Calu3 (cell line): ENCODE results near the gene TEKT3. TPM values are rescaled to one million over a fixed set of nuclear protein-coding genes. Genes with fewer than 3 reads are reported as not detected.
A peak's percentile ranks its signal among the peaks of the same experiment; 100 is the strongest.

Experiments
- Bru-seq: library from RNA; stranded (reverse); fragments of 400-500 nt; gene quantifications from one replicate; lab custom pipeline; 2021; lab: Mats Ljungman, UMichigan
- BruChase-seq, 2 experiments: library from RNA; stranded (reverse); fragments of 400-500 nt; gene quantifications; one replicate each; lab custom pipeline; 2021; lab: Mats Ljungman, UMichigan
- BruUV-seq: library from RNA; stranded (reverse); fragments of 400-500 nt; replicated peaks from 2 replicates; lab custom pipeline; 2021; lab: Mats Ljungman, UMichigan
- CTCF ChIA-PET: fragments of 300-600 bp; sonication (Branson Sonifier 250); formaldehyde crosslinking; loops from one replicate; lab custom pipeline; 2022; ENCODE audit warnings: antibody characterized with exemption; lab: Charles Lee
- DNase-seq: peaks from one replicate; pipeline ENCODE4 v3.0.0; 2022
- H3K27ac Mint-ChIP-seq: one replicate; pipeline ENCODE4 v1.8.0; 2022; ENCODE audit warnings: mixed read lengths; ENCODE audit not compliant: unreplicated experiment
- H3K27me3 Mint-ChIP-seq: one replicate; pipeline ENCODE4 v1.8.0; 2022; ENCODE audit warnings: mixed read lengths; ENCODE audit not compliant: unreplicated experiment
- H3K36me3 Mint-ChIP-seq: one replicate; pipeline ENCODE4 v1.8.0; 2022; ENCODE audit warnings: mild to moderate bottlenecking, moderate library complexity, mixed read lengths; ENCODE audit not compliant: insufficient read depth, unreplicated experiment
- H3K4me1 Mint-ChIP-seq: one replicate; pipeline ENCODE4 v1.8.0; 2022; ENCODE audit warnings: mild to moderate bottlenecking, low read depth, mixed read lengths; ENCODE audit not compliant: unreplicated experiment
- H3K4me3 Mint-ChIP-seq: one replicate; pipeline ENCODE4 v1.8.0; 2022; ENCODE audit warnings: mild to moderate bottlenecking, low read depth, moderate library complexity, mixed read lengths; ENCODE audit not compliant: unreplicated experiment
- H3K9me3 Mint-ChIP-seq: one replicate; pipeline ENCODE4 v1.8.0; 2022; ENCODE audit warnings: low read depth, mixed read lengths; ENCODE audit not compliant: unreplicated experiment
- intact Hi-C: fragments of 100-400 bp; cut with micrococcal nuclease; formaldehyde crosslinking; loops from one replicate; pipeline ENCODE4 v1.10.0; 2022; ENCODE audit not compliant: unreplicated experiment
- long read RNA-seq: library from polyadenylated mRNA; stranded (forward); transcript quantifications from one replicate; pipeline ENCODE4 v2.0.0, GENCODE V29; 2022
- total RNA-seq: library from RNA; stranded (reverse); gene quantifications from 2 replicates; pipeline ENCODE4 v1.2.3, GENCODE V29; 2022
- TF ChIP-seq, protein P1 (sequence below): fragments of 200-600 bp; IDR thresholded peaks from one replicate; pipeline ENCODE4 v1.8.0; 2022; ENCODE audit warnings: antibody characterized with exemption; ENCODE audit not compliant: unreplicated experiment

The TEKT3 gene
- not detected in 2 replicates for total RNA-seq
- percentile 9 among the genes with signal in this experiment for Bru-seq, nascent RNA
- BruChase-seq, experiment 1, labeled RNA remaining after a 6-hour chase: percentile 8 among the genes with signal in this experiment
- not detected for BruChase-seq, experiment 2, labeled RNA remaining after a 2-hour chase
- long read RNA-seq: 0 reads

- Mint-ChIP-seq H3K4me3 (peak within 1 kb of the TSS; percentile 76), H3K9me3 (no peaks in the 10 kb centered on the region), H3K4me1 (peaks cover 8% of the 10 kb centered on the region), H3K27me3 (peaks cover 60% of the 10 kb centered on the region), H3K36me3 (peaks cover 7% of the 10 kb centered on the region), H3K27ac (no peak within 1 kb of the TSS)
- intact Hi-C loops: no loop called here
- BruUV-seq: no TSS peak
- TF ChIP-seq, protein P1, sequence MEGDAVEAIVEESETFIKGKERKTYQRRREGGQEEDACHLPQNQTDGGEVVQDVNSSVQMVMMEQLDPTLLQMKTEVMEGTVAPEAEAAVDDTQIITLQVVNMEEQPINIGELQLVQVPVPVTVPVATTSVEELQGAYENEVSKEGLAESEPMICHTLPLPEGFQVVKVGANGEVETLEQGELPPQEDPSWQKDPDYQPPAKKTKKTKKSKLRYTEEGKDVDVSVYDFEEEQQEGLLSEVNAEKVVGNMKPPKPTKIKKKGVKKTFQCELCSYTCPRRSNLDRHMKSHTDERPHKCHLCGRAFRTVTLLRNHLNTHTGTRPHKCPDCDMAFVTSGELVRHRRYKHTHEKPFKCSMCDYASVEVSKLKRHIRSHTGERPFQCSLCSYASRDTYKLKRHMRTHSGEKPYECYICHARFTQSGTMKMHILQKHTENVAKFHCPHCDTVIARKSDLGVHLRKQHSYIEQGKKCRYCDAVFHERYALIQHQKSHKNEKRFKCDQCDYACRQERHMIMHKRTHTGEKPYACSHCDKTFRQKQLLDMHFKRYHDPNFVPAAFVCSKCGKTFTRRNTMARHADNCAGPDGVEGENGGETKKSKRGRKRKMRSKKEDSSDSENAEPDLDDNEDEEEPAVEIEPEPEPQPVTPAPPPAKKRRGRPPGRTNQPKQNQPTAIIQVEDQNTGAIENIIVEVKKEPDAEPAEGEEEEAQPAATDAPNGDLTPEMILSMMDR: no peak
- CTCF ChIA-PET: no interaction called here
- peak; percentile 78 for DNase-seq
Observed at GRCh38 chr17:15341385-15341849, at the start of gene TEKT3. TEKT3 (minus strand) TSS chr17:15341597; CDS start chr17:15331585, 10,012 bp downstream.

DNA sequence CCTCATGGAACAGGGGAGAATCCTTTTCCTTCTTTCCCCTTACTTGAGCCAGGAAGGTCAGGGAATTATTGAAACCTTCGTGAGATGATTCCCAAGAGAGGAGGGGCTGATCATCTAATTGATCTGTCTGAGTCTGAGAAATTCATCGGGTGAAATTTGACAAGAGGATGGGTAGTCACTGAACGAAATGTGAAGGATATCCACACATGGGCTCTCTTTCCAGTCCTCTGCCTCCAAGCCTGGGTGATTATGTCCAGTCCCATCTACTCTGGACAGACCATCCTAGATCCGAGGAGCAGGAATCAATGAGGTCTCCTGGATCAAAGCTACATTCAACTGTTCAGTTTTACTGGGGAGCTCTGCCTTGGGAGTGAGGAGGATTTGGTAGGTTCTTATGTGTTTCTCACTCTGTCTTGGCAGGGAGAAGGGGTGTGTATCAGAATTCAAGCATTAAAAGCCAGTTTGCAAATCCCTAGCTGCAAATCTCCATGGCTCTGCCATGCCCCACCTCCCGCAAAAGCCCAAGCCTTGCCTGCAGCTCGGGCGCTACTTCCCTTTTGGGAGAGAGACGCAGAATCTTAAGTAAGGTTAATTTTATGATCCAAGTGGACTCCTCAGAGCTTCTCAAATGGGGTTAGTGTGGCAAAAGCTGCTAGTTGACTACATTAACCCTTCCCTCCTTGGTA lies 47.1 kb upstream of the TEKT3 start:
- Mint-ChIP-seq H3K9me3 (peaks cover 2% of the 10 kb centered on the region), H3K36me3 (no peaks in the 10 kb centered on the region), H3K4me1 (no peaks in the 10 kb centered on the region), H3K4me3 (no peak overlapping the region), H3K27me3 (no peaks in the 10 kb centered on the region), H3K27ac (no peak overlapping the region)
- TF ChIP-seq, protein P1: no peak
- CTCF ChIA-PET: interaction anchor here (0.6 kb wide), 1 partner anchor 22 kb away, joined by 4 read pairs; no protein-coding TSS in a partner anchor
- intact Hi-C loops: no loop called here
- no TSS peak for BruUV-seq
- no peak for DNase-seq

- intact Hi-C loops: no loop called here
- CTCF ChIA-PET: no interaction called here
Observed at GRCh38 chr17:15386083-15386482, 44.7 kb upstream of the TEKT3 start.

GRCh38 chr17:15385305-15385704 lies 43.9 kb upstream of the TEKT3 start:
- DNase-seq: no peak
- CTCF ChIA-PET: no interaction called here
- TF ChIP-seq, protein P1: no peak
- Mint-ChIP-seq H3K4me3 (no peak overlapping the region), H3K27ac (no peak overlapping the region), H3K27me3 (no peaks in the 10 kb centered on the region), H3K4me1 (no peaks in the 10 kb centered on the region), H3K9me3 (peaks cover 2% of the 10 kb centered on the region), H3K36me3 (no peaks in the 10 kb centered on the region)
- intact Hi-C loops: no loop called here
- BruUV-seq: no TSS peak

More at GRCh38 chr17:15386083-15386482, 44.7 kb upstream of the TEKT3 start:
- Mint-ChIP-seq H3K4me3 (no peak overlapping the region), H3K36me3 (no peaks in the 10 kb centered on the region), H3K27me3 (no peaks in the 10 kb centered on the region), H3K4me1 (no peaks in the 10 kb centered on the region), H3K9me3 (peaks cover 2% of the 10 kb centered on the region), H3K27ac (no peak overlapping the region)
- TF ChIP-seq, protein P1: no peak
- no peak for DNase-seq
- no TSS peak for BruUV-seq
